ENCODE measurements around the gene TENM3.

The TENM3 gene

DNA sequence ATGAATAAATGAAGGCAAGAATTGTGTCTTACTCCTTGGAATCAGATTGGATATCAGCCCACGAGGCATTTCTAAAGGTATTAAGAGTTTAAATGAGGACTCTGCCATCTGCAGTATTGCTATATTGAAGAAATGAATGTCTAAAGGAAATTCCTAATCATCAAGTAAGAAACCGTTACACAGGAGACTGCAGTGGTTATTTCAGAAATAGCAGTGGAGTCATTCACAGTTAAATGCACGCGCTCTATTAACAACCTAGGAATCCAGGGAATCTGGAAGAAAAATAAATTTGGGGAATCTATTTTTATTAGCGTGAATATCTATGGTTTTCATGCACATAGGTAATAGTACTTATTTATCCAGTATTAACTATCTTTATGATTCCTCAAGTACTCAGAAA, 334.2 kb downstream of the TENM3 start:
- DNase-seq = no peak

DNA sequence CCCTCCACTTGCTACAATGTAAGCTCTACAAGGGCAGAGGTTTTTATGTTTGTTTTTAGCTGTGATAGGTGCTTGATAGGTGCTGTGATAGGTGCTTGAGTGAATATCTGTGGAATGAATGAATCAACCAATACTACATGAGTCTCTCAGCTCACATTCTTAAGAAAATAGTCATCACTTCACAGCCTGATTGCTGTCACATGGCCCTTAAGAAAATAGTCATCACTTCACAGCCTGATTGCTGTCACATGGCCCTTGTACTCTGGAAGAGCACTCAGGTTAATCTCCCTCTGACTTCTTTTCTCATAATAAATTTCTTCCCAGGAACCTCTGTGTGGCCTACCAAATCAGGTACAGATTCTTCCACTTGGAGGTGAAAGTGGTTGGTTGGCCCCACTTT, 335.2 kb downstream of the TENM3 start:
- no peak for DNase-seq

DNA sequence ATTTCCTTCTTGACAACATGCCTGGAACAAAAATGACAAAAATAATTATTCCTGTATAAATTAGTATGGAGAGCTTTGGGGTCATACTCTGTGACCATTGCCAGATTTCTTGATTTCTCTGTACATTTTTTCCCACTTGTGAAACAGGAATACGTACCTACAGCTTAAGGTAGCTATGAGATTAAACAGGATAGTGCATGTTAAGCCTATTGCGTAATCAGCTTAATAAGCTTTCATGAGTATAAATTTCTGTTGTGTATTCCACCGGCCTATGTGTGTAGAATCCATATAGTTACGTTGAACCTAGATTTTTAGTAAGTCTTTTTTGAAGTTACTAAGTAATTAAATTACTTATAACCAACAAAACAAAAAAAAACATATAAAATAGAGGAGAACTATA, 339.0 kb downstream of the TENM3 start:
- DNase-seq = no peak

DNA sequence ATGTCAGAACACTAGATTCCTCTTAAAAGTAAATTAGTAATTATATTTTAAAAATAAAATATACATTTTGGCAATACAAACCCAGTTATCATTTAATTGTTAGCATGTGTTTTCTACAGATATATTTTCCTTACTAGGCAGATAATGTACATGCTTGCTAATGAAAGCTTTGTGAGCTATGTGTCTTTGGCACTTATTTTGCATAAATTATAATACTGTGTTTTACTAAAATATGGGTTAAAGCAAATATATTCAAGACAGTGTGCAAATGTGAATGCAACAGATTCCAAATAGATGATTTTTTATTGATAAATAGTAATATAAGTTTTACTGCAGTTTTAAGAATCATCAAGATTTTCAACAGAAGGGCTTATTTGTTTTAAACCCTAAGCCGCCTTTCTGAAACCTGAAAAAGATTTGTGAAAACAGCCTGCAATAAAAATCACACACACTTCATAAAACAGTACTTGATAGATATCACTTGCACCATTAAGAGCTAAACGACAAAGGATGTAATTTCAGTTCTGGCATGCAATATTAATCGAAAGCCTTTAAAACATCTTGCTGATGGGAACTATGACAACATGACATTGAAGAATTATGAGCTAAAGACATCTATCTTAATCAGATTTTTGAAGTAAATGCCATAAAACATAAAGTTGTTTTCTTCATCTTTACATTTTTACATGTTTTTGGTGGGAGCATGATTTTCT, 340.7 kb downstream of the TENM3 start:
- DNase-seq = no peak

DNA sequence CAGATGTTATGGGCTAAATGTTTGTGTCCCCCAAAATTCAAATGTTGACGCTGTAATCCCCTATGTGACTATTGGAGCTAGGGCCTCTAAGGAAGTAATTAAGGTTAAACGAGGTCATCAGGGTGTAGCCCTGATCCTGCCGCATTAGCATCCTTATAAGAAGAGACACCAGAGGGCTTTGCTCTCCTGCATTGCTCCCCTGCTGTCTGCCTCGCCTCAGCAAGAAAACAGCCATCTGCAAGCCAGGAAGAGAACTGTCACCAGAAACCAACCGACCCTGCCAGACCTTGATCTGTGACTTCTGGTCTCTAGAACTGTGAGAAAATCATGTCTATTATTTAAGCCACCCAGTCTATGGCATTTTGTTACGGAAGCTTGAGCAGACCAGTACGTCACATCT, 342.1 kb downstream of the TENM3 start:
- no peak for DNase-seq

DNA sequence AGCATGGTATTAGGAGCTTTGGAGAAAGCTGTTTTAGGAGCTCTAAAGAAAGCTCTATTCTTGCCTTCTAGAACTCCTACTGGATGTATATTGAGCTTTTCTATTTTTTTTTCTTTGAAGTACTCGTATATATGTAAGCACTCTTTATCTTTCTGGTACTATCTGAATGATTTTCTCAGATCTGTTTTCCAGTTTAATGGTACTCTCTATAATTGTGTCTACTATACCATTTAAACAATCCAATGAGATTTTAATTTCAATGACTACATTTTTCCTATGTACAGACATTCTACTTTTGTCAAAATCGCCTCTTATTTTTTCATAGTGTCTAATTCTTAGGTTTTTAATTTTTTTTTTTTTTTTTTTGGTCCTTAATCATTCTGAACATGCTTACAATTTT, 345.9 kb downstream of the TENM3 start:
- no peak for DNase-seq

DNA sequence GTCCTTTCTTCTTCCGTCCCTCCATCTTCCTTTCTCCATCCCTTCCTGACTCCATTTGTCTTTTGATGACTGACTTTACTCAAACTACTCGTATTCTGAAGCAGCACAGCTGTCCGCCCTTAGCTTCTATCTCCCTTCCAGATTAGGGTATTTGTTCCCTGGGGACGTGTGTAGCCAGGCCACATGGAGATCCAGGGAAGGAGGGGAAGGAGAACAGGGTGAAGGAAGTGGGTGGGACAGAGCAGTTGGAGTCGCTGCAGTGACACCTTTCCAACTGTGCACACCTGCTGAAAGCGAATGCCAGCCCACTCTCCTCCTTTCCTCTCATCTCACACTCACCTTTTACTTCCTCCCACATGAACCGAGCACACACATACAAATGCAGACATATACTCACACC, 350.2 kb downstream of the TENM3 start:
- no peak for DNase-seq

DNA sequence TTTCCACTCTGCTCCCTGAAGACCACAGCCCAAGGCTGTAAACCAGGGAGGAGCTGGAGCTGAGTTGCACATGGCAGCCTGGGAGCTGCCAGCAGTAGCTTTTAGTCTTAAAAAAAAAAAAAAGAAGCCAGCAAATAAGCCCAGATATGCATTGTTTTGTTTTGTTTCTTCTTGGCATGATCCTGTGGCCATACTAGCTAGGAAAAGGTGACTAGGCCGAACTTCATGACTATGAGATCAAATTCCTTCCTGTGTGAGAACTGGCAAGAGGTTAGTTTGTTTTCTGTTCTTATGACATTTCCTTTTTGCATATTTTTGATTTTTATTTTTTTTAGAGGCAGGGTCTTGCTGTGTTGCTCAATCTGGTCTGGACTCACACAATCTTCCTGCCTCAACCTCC, 350.7 kb downstream of the TENM3 start:
- DNase-seq = no peak

DNA sequence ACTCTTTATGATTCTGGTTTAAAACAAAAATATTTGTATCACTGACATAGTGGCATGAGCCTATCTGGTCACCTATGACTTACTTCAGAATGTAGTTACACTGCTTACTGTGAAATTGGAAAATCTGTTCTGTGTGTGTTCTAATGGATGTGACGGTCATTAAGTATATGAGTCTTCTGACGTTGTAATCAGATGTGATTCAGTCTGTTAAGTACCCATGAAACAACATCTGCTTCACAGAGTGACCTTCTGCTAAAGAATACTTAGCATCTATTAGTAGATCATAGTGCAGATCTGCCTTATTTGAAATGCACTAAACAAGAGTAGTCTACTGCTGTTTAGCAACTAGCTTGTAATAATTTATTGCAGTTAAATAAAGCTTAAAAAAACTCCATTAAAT, 356.9 kb downstream of the TENM3 start:
- DNase-seq = no peak

DNA sequence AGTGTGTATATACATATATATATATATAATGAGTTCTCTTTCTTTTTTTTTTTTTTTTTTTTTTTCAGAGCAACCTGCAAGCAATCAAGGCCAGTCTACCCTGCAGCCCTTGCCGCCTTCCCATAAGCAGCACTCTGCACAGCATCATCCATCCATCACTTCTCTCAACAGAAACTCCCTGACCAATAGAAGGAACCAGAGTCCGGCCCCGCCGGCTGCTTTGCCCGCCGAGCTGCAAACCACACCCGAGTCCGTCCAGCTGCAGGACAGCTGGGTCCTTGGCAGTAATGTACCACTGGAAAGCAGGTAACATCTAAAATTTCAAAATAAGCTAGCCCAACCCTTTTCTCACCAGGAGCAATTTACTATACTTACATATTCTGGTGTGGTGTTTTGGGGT, 357.7 kb downstream of the TENM3 start:
- no peak for DNase-seq

DNA sequence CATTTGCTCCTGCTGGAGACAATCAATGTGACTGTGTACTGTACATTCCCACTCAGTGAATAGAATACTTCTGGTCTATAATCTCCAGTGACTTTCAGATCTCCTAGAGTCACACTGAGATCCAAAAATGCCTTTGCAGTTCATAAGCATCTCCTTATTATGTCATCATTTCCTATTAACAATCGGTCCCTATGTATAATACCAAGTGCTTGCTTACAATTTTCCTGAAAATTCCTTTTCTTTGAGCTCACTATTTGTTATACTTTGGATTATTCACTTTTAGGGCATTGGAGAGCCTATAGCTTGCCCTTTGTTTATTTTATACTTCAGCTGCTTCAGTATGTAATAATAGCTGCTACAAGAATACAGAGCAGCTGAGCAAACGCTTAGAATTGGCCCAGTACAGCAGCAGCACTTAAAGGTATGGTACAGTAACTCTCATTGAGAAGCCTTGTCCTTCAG, 361.0 kb downstream of the TENM3 start:
- DNase-seq = no peak

DNA sequence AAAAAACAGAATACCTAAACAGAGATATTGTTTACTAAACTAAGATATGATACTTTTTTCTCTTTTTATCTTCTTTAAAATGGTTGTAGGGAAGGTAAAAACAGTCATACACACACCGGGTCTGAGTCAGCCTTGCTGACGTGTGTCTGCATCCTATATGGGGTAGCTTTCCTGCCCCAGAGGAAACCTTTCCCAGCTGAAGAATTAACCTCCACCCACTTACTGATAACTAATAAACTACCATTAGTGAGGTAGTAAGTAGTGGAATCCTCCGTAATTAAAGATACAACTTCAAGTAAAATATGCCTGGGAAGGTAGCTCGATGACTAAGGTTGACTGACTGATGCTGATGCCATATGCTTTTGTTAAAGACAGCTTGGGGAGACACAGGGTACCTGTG, 361.8 kb downstream of the TENM3 start:
- no peak for DNase-seq

DNA sequence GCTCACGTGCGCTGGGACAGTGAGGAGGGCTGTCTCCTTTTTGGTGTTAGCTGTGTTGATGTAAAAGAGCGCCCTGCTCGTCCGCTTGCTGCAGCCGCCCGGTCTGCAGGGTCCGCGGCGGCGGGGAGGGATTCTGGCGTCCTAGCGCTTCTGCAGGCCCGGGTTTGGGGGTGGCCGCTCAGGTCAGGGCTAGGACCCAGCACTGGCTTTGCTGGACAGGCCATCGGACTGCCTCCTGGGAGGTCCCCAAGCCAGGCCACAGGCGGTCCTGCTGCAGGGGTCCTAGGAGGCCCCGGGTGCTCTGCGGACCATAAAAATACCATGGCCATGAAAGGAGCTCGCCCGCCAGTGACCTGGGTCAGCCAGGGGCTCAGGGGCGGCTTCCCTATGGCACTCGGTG, 365.3 kb downstream of the TENM3 start:
- DNase-seq = no peak

DNA sequence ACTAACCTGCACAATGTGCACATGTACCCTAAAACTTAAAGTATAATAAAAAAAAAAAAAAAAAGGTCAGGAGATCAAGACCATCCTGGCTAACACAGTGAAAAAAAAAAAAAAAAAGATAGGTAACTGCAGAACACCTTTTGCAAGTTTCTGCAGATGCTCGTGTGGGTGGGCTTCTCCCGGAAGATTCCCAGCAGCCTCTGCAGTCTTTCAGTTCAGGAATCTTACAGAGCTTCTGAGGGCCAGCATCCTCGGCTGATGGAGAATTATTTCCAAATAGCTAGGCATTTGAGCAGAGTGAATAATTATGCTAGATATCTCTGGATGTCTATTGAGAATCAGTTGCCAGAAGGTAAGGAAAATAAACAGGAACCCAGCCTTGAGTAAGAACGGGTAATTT, 373.3 kb downstream of the TENM3 start:
- no peak for DNase-seq

DNA sequence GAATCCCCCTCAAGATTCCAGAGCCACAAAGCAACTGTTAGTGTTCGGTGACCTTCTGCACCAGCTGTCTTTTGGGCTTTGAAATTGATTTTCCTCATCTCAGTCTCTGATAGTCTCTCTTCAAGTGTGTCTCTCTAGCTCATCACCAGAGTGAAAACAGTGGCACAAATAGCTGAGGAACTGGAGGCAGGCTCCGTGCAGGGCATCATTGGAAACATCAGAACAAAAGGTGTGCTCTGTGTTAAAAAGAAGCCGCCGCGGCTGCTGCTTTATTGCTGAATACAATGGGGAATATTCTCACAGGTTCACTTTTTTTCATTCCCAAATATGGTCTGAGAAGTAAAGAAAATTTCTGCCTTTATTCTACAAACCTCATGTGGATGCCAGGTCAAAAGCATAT, 376.5 kb downstream of the TENM3 start:
- DNase-seq = no peak

DNA sequence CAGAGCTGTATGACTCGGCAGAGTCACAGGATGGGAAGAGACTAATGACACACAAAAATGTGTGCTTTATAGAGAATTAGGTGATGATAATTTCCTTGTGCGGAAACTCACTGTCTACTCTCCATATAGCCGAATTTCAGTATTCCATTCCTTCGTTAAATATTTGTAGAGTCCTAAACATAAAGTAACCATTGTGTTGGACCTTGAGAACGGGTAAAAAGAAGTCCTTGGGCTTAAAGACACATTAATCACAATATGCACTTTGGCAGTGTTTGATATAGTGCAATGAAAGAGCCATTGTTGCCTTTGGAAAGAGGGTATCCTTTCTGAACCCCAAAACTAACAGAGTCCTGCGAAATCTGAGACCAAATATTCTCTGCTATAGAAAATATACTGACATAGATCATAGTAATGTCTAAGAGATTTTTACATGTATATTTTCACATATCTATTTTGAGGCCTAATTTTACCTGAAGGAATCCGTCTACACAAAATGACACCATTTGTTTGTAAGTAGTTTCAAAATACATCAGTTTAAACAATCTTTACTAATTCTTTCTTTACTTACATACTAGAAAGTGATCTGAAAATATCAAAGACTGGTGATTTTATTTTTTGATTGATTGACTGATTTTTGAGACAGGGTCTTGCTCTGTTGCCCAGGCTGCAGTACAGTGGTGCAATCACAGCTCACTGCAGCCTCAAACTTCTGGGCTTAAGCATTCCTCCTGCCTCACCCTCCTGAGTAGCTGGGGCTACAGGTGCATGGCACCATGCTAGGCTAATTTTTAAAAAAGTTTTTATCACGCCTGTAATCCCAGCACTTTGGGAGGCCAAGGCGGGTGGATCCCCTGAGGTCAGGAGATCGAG, 377.1 kb downstream of the TENM3 start:
- no peak for DNase-seq

DNA sequence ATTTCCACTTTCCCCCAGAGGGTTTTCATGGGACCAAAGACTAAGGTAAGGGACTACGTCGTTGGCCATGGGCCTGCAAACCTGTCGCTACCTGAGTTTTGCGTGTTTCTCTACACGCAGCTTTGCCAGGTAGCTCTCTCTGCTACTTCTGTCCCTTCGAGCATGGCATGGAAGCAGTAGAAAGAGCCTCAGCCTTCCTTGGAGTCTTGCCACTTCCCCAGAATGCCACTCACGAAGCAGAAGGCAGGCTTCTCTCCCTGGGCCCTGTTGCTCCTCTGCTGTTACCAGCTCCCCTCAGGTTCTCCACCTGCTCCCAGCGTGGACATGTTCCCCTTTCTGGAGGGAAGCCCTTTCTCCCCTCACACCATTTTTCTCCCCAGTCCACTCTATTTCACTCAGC, 381.1 kb downstream of the TENM3 start:
- DNase-seq = no peak

DNA sequence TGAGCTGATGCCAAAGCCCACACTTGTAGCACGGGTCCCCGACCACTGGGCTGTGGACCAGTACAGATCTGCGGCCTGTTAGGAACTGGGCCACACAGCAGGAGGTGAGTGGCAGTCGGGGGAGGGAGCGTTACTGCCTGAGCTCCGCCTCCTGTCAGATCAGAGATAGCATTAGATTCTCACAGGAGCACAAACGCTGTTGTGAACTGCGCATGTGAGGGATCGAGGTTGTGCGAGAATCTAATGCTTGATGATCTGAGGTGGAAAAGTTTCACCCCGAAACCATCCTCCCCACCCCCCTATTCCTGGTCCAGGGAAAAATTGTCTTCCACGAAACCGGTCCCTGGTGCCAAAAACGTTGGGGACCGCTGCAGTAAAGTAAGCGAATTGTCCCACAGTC, 382.0 kb downstream of the TENM3 start:
- DNase-seq = no peak

DNA sequence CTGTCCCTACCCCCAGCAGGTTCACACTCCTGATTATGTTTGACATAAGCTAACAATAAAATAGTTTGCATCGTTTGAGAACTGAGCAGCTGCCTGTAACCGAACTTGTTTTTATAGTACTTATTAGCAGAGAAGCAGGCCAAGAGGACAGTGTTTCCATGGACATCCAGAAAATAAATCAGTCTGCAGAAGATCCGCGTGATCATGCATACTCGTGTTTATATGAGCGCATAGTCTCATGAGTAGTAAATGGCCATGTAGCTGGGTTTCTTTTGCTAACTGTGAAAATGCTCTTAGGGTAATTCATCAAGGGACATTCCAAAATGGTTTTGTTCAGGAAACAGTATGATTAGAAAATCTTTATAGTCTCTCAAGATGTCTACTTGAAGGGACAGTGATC, 384.8 kb downstream of the TENM3 start:
- no peak for DNase-seq

DNA sequence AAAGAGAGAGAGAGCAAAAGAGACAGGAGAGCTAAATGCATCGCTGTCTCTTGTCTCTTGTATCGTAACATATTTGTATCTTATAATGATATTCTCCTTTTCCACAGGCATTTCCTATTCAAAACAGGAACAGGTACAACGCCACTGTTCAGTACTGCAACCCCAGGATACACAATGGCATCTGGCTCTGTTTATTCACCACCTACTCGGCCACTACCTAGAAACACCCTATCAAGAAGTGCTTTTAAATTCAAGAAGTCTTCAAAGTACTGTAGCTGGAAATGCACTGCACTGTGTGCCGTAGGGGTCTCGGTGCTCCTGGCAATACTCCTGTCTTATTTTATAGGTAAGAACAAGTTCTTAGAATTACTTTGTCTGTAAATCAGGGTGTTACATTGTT, 385.3 kb downstream of the TENM3 start:
- DNase-seq = no peak

DNA sequence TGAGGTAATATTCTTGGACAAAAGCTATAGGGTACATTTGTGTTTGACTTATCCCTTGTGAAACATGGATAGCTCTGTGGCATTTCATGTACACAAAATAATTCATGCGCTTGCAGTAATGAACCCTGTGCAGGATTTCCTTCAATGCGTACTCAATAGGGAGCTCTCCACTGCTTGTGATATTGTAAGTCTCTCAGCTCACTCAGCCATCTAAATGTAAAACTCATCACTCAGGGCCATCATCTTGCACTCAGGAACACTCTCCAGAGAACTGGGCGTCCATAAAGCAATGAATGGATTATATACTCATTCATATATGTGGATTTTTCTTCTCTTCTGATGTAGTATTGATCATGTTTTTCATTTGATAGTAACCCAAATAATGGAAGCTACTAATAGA, 385.9 kb downstream of the TENM3 start:
- no peak for DNase-seq

DNA sequence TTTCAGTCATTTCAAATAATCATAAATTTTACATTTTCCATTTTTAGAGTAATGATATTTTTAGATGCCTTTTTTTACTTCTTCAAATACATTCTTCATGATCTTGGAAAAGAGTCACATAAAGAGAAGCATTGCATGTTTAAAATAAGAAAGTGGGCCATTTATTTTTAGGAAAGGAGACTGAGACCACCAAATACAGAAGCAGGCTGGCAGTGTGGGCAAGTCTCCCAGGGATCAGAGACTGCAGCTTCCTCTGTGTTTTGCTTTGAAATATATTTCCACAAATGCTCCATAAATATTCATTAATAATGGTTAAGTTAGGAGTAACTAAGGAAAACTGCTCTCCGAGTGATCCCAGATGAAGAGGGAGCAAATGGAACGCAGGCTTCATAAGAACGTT, 397.3 kb downstream of the TENM3 start:
- DNase-seq = no peak

DNA sequence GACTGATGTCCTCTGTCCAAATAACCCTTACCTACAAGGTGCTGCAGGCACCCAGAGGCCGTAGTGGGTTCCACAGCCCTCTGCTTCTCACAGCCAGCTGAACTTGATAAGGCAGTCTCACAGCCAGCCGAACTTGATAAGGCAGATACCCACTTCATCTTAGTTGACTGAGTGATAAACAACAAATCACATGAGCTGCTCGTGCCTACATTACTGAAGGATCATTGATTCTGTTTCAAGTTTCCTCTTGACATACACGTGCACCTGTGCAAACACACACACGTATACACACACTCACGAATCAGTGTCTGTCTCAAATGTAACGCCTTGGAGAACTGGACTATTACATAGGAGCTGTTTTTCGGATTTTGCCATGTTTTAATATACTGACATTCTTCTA, 397.7 kb downstream of the TENM3 start:
- DNase-seq = no peak

DNA sequence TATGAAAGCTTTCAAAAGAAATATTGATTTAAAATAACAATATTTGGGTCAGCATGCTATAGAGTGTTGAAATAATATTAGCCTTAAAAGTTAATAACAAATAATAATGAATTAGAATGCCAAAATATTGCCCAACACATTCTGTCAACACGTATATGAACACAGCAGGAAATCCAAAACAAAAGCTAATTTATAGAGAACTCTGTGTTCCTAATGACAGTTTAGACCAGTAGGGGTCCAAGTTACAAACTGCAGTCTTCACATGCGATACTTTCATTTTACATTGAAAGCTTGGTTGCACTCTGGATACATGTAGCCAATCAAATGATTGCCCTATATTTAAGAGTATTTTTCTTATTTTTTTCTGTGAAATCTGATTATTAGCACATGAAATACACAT, 399.6 kb downstream of the TENM3 start:
- DNase-seq = no peak

Measured in NCI-H2227 treated with DMSO at 0.1 percent for 48 hours (cell line).